ENCODE results near the gene FKBP7.

Gene FKBP7

DNA sequence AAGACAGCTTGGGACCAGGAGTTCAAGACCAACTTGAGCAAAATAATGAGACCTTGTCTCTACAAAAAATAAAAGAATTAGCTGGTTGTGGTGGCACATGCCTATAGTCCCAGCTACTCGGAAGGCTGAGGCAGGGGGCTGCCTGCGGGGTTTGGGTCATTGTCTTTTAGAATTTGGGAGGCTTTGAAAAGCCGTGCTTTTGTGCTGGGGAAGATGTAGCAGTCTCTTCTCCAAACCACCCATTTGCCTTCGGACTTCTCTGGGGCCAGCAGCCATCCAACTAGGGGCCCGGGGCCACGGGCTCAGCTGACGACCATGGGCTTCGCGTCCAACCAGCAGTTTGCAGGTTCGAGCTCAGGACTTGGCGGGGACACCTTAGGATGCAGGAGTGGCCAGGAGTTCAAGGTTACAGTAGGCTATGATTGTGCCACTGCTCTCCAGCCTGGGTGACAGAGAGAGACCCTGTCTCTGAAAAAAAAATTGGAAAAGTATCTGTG lies 21.0 kb downstream of the FKBP7 start:
- TF ChIP-seq SIN3A (IDR thresholded peaks at IDR 0.05; ENCODE audit: borderline replicate concordance, insufficient read depth, low read length), result no peak
- TF ChIP-seq TAF1 (IDR thresholded peaks at IDR 0.05; ENCODE audit: borderline replicate concordance, insufficient read depth, low read length), result no peak
- TF ChIP-seq POLR2AphosphoS5 (IDR thresholded peaks at IDR 0.05; ENCODE audit: low read depth, low read length), result no peak
- no peak for TF ChIP-seq FOXP2 (optimal IDR thresholded peaks at IDR 0.05; ENCODE audit: borderline replicate concordance, extremely low read depth, extremely low read length, insufficient read depth)
- TF ChIP-seq, protein P1, sequence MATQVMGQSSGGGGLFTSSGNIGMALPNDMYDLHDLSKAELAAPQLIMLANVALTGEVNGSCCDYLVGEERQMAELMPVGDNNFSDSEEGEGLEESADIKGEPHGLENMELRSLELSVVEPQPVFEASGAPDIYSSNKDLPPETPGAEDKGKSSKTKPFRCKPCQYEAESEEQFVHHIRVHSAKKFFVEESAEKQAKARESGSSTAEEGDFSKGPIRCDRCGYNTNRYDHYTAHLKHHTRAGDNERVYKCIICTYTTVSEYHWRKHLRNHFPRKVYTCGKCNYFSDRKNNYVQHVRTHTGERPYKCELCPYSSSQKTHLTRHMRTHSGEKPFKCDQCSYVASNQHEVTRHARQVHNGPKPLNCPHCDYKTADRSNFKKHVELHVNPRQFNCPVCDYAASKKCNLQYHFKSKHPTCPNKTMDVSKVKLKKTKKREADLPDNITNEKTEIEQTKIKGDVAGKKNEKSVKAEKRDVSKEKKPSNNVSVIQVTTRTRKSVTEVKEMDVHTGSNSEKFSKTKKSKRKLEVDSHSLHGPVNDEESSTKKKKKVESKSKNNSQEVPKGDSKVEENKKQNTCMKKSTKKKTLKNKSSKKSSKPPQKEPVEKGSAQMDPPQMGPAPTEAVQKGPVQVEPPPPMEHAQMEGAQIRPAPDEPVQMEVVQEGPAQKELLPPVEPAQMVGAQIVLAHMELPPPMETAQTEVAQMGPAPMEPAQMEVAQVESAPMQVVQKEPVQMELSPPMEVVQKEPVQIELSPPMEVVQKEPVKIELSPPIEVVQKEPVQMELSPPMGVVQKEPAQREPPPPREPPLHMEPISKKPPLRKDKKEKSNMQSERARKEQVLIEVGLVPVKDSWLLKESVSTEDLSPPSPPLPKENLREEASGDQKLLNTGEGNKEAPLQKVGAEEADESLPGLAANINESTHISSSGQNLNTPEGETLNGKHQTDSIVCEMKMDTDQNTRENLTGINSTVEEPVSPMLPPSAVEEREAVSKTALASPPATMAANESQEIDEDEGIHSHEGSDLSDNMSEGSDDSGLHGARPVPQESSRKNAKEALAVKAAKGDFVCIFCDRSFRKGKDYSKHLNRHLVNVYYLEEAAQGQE (IDR thresholded peaks at IDR 0.05; ENCODE audit: insufficient read depth in 1 of 2, low read depth in 2 of 2, low read length in 2 of 2), result no peak

DNA sequence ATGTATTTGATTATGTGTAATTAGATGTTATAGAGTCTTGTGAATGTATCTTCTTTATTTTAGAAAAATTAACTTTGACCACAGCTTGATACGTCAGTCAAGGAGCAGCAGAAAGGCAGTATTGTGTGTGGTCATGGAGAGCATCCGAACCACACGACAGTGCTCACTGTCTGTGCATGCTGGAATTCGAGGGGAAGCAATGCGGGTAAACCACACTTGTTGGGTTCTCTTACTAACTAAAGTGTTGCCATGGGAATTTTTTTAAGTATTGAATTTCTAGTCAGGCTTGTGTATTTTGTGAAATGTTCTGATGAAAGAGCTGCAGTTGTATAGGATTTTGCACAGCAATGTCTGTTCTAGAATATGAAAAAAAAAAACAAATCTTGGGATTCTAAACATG lies 22.5 kb downstream of the FKBP7 start:
- TF ChIP-seq TAF1 (IDR thresholded peaks at IDR 0.05; ENCODE audit: borderline replicate concordance, insufficient read depth, low read length) (no peak), FOXP2 (optimal IDR thresholded peaks at IDR 0.05; ENCODE audit: borderline replicate concordance, extremely low read depth, extremely low read length, insufficient read depth) (no peak), POLR2AphosphoS5 (IDR thresholded peaks at IDR 0.05; ENCODE audit: low read depth, low read length) (no peak), SIN3A (IDR thresholded peaks at IDR 0.05; ENCODE audit: borderline replicate concordance, insufficient read depth, low read length) (no peak)
- TF ChIP-seq, protein P1 (IDR thresholded peaks at IDR 0.05; ENCODE audit: insufficient read depth in 1 of 2, low read depth in 2 of 2, low read length in 2 of 2), result no peak

DNA sequence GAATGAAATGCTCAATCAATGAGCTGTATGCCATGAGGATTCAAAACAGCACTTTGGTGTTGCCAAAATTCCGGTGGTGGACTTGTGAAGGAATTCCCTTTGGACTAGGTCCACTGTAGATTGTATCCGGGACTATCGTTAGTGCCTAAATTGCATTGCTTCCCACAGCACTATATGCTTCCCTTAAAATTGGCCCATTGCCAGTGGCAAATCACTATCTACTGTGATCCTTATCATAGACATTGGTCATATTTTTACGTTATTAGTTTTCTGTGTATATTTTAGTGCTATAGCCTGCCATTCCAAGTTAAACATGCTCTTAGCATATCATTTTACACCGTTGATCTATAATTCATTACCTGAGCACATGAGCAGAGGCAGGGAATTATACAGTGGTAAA lies 25.5 kb downstream of the FKBP7 start:
- no peak for TF ChIP-seq POLR2AphosphoS5 (IDR thresholded peaks at IDR 0.05; ENCODE audit: low read depth, low read length)
- TF ChIP-seq TAF1 (IDR thresholded peaks at IDR 0.05; ENCODE audit: borderline replicate concordance, insufficient read depth, low read length), result no peak
- no peak for TF ChIP-seq FOXP2 (optimal IDR thresholded peaks at IDR 0.05; ENCODE audit: borderline replicate concordance, extremely low read depth, extremely low read length, insufficient read depth)
- TF ChIP-seq, protein P1 (IDR thresholded peaks at IDR 0.05; ENCODE audit: insufficient read depth in 1 of 2, low read depth in 2 of 2, low read length in 2 of 2), result no peak
- TF ChIP-seq SIN3A (IDR thresholded peaks at IDR 0.05; ENCODE audit: borderline replicate concordance, insufficient read depth, low read length), result no peak

DNA sequence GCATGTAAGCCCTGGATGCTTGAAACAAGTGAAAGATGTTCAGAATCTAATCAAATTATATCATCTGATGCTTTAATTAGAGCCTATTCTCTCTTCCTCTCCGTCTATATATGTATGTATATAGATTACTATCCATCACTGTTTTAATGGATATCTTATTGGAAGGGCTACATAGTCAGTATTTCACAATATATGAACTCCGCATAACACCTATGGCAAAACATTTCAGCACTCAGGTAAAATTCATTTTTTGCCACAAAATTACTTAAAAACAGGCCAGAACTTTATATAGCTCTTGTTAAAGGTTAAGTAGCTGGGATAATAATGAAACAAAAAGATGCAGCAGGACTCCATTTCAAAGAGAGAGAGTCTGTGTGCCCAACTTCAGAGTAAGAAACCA lies 26.1 kb downstream of the FKBP7 start:
- TF ChIP-seq SIN3A (IDR thresholded peaks at IDR 0.05; ENCODE audit: borderline replicate concordance, insufficient read depth, low read length) (no peak), FOXP2 (optimal IDR thresholded peaks at IDR 0.05; ENCODE audit: borderline replicate concordance, extremely low read depth, extremely low read length, insufficient read depth) (no peak), POLR2AphosphoS5 (IDR thresholded peaks at IDR 0.05; ENCODE audit: low read depth, low read length) (no peak), TAF1 (IDR thresholded peaks at IDR 0.05; ENCODE audit: borderline replicate concordance, insufficient read depth, low read length) (no peak)
- TF ChIP-seq, protein P1 (IDR thresholded peaks at IDR 0.05; ENCODE audit: insufficient read depth in 1 of 2, low read depth in 2 of 2, low read length in 2 of 2), result no peak

Measured in PFSK-1 (cell line).